ENCODE measurements around the gene ABCF1.

GRCh38 chr6:30556906-30557682, 14.1 kb upstream of the ABCF1 start, which contains the start of gene PRR3:
- TF ChIP-seq POLR2A (IDR thresholded peaks at IDR 0.05; ENCODE audit: borderline replicate concordance, extremely low read depth, insufficient read depth, insufficient read length) (peak; percentile 21), CTCF (IDR thresholded peaks at IDR 0.05 in 2 of 3, conservative IDR thresholded peaks at IDR 0.05 in 1 of 3; ENCODE audit: borderline replicate concordance in 1 of 3, insufficient read depth in 1 of 3, low read depth in 2 of 3, low read length in 2 of 3) (no peak), REST (IDR thresholded peaks at IDR 0.05; ENCODE audit: low read depth) (no peak), POLR2AphosphoS5 (IDR thresholded peaks at IDR 0.05; ENCODE audit: low read depth, low read length) (peak; percentile 42), MAX (IDR thresholded peaks at IDR 0.05) (no peak), ZFX (IDR thresholded peaks at IDR 0.05) (peak; percentile 83), EZH2 (IDR thresholded peaks at IDR 0.05) (no peak), RAD21 (IDR thresholded peaks at IDR 0.05; ENCODE audit: low read depth) (no peak), SP1 (IDR thresholded peaks at IDR 0.05; ENCODE audit: low read depth) (no peak), SIN3A (IDR thresholded peaks at IDR 0.05; ENCODE audit: low read depth) (no peak), ATF3 (IDR thresholded peaks at IDR 0.05) (no peak), EGR1 (IDR thresholded peaks at IDR 0.05; ENCODE audit: low read depth) (no peak), ZBTB33 (IDR thresholded peaks at IDR 0.05; ENCODE audit: extremely low read depth, insufficient replicate concordance, low read length) (no peak), YY1 (IDR thresholded peaks at IDR 0.05; ENCODE audit: extremely low read depth, insufficient replicate concordance, low read depth, low read length) (peak; percentile 84)

All from HCT116 (cell line).